Measurements from ENCODE around the gene TEX19. TPM values are rescaled to one million over a fixed set of nuclear protein-coding genes. Genes with fewer than 3 reads are reported as not detected.

TEX19 gene
- total and polyA plus RNA-seq, 10 of the 15 experiments (the other 5 are each of a cell fraction or from before 2014, with no cell fraction given): 0.03 to 0.32 (median 0.13) TPM; not detected in 3

- H3K79me2 ChIP-seq (ENCODE audit: control insufficient read depth, insufficient read depth, low read length): no peaks in the 10 kb centered on the region
- no peak overlapping the region for H2AFZ ChIP-seq (ENCODE audit: control insufficient read depth, low read depth, low read length)
- no peak overlapping the region for H3K9ac ChIP-seq (ENCODE audit: control insufficient read depth, insufficient read depth, low read length)
- H3K4me3 ChIP-seq: no peak overlapping the region
- TF ChIP-seq PBX3 (IDR thresholded peaks at IDR 0.05; ENCODE audit: insufficient replicate concordance, low read depth, low read length) (no peak), MEF2B (IDR thresholded peaks at IDR 0.05; ENCODE audit: partially characterized antibody, poor library complexity, severe bottlenecking) (peak; percentile 59), ATF3 (IDR thresholded peaks at IDR 0.05; ENCODE audit: borderline replicate concordance, extremely low read depth, low read depth, low read length) (no peak), NR2C1 (IDR thresholded peaks at IDR 0.05) (peak; percentile 40), NFYB (IDR thresholded peaks at IDR 0.05; ENCODE audit: insufficient read depth, low read depth, low read length) (peak; percentile 83), ZBTB11 (CRISPR knock-in tag; IDR thresholded peaks at IDR 0.05) (no peak), SREBF2 (IDR thresholded peaks at IDR 0.05; ENCODE audit: low read length) (no peak), SP1 (IDR thresholded peaks at IDR 0.05; ENCODE audit: low read depth, low read length) (peak; percentile 41)
- RAD21 ChIA-PET (ENCODE audit: unreplicated experiment): no interaction called here
- DNase-seq (ENCODE audit: low read depth, low spot score): no peak
- WGBS (ENCODE audit: insufficient coverage, insufficient replicate concordance, low lambda C conversion rate, missing lambda C conversion rate): 76% methylated on average over 14 of the region's 14 CpGs
- POLR2A ChIA-PET: interaction anchor here (0.7 to 1.2 kb wide), 3 partner anchors 15 to 834 kb away, joined by 3 to 6 read pairs (median 3); no protein-coding TSS in a partner anchor
- intact Hi-C loops (cut with micrococcal nuclease; ENCODE audit: unreplicated experiment): loop anchor here (5.0 kb wide), 1 partner anchor 34 kb away; no protein-coding TSS in a partner anchor
- H3K36me3 ChIP-seq (ENCODE audit: control insufficient read depth in 2 of 2, insufficient read depth in 2 of 2, low read length in 1 of 2): no peaks in the 10 kb centered on the region
- no peaks in the 10 kb centered on the region for H3K9me3 ChIP-seq (replicated peaks; ENCODE audit: control insufficient read depth, insufficient read depth, low read length)
- SMC1A ChIA-PET (ENCODE audit: uncharacterized antibody, unreplicated experiment): no interaction called here
- H3K4me1 ChIP-seq (ENCODE audit: control insufficient read depth, insufficient read depth, low read length): peaks cover 10% of the 10 kb centered on the region
- CTCF ChIA-PET: no interaction called here
- FAIRE-seq: no peak
- in situ Hi-C loops (cut with MboI): no loop called here
- no TSS peak for BruUV-seq (replicated peaks)
- no peak overlapping the region for H3K27ac ChIP-seq (ENCODE audit: control insufficient read depth, insufficient read depth)
- peak; percentile 84 for ATAC-seq
- peaks cover 0 to 4% of the 10 kb centered on the region in 2 experiments; a peak in 1 of 4 replicates for H3K27me3 ChIP-seq (replicated peaks in 1 of 2; ENCODE audit: control insufficient read depth in 2 of 2, insufficient read depth in 2 of 2, low read length in 1 of 2)
- H4K20me1 ChIP-seq (ENCODE audit: control insufficient read depth, insufficient read depth): no peaks in the 10 kb centered on the region
- H3K4me2 ChIP-seq (ENCODE audit: control insufficient read depth, insufficient read depth): no peak overlapping the region
Observed at GRCh38 chr17:82367724-82368524, 8.9 kb downstream of the TEX19 start.
